SK-N-SH treated with all-trans-retinoic acid at 6 μM for 48 hours (cell line): Measurements from ENCODE around the gene RIPOR2.

Experiments
- BACH2 ChIP-seq: fragments of 250-450 bp; sonication (Bioruptor Pico); IDR thresholded peaks from 2 replicates; pipeline ENCODE4 v1.9.0; 2021; ENCODE audit warnings: mild to moderate bottlenecking, borderline replicate concordance
- PPARA ChIP-seq: fragments of 250-450 bp; sonication (Bioruptor Pico); IDR thresholded peaks from 2 replicates; pipeline ENCODE4 v1.5.0; 2020; ENCODE audit warnings: mild to moderate bottlenecking, borderline replicate concordance
- SNAI2 ChIP-seq: fragments of 250-450 bp; sonication (Bioruptor Pico); IDR thresholded peaks from 2 replicates; pipeline ENCODE4 v1.5.0; 2020; ENCODE audit warnings: mild to moderate bottlenecking, moderate library complexity
- TF ChIP-seq, protein P1 (sequence below): fragments of 250-450 bp; sonication (Bioruptor Pico); IDR thresholded peaks from 2 replicates; pipeline ENCODE4 v1.5.1; 2021; ENCODE audit warnings: mild to moderate bottlenecking, moderate library complexity

DNA sequence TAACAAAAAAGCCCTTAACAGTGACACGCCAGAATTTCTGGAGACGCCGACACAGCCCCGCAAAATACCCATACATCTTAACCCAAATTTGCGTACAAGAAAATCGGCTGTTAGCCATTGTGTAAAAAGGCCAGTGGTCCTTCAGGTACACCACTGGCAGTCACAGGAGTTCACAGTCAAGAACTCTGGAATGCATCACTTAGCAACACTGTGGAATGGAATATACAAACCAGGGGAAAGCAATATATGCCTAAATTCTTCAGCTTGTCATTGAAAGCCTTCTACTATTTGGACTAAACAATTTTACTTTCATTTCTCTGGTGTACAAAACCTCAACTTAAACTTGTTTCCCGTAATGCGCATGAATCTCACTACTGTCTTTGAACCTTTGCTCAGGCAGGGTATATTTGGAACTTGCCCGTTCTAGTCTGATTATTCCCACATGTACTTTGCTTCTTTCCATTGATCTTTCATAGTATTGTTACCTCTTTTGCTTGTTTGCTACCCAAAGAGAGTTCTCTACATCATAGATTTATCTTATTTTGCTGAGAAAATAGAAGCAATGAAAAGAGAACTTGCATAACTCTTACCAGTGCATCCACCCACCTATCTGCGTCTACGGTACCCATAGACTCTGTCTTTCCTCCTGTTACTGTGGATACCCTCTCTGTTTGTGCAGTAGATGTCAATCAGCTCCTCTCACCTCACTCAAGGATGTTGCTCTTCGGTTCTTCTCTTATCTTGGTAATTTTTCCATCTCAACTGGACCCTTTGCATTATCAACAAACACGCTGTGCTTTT lies 136.8 kb downstream of the RIPOR2 start, which contains the start of gene ARMH2:
- no peak for TF ChIP-seq BACH2
- TF ChIP-seq SNAI2 (CRISPR knock-in tag): no peak
- no peak for TF ChIP-seq PPARA (CRISPR knock-in tag)
- TF ChIP-seq, protein P1, sequence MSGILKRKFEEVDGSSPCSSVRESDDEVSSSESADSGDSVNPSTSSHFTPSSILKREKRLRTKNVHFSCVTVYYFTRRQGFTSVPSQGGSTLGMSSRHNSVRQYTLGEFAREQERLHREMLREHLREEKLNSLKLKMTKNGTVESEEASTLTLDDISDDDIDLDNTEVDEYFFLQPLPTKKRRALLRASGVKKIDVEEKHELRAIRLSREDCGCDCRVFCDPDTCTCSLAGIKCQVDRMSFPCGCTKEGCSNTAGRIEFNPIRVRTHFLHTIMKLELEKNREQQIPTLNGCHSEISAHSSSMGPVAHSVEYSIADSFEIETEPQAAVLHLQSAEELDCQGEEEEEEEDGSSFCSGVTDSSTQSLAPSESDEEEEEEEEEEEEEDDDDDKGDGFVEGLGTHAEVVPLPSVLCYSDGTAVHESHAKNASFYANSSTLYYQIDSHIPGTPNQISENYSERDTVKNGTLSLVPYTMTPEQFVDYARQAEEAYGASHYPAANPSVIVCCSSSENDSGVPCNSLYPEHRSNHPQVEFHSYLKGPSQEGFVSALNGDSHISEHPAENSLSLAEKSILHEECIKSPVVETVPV (CRISPR knock-in tag): no peak
